ENCODE data around the gene MRPL2. TPM values are rescaled to one million over a fixed set of nuclear protein-coding genes. Genes with fewer than 3 reads are reported as not detected.

The MRPL2 gene
- total RNA-seq, 2 donors from 2014 or later = 7.4 to 10.6 TPM

- DNase-seq (ENCODE audit: low spot score) (no peak), ATAC-seq (ENCODE audit: insufficient number of reproducible peaks, low FRiP score, low read depth) (no peak)
- H3K4me1 ChIP-seq (ENCODE audit: control insufficient read depth in 1 of 2, low read depth in 2 of 2) = peaks cover 11 to 38% of the 10 kb centered on the region in 2 donors
- no peaks in the 10 kb centered on the region for H3K27me3 ChIP-seq (replicated peaks; ENCODE audit: insufficient read depth)
- peak overlapping the region; percentile 81 to 89 for H3K27ac ChIP-seq
- H3K9me3 ChIP-seq = no peaks in the 10 kb centered on the region
- peak overlapping the region; percentile 77 for H3K4me3 ChIP-seq
- no peak for TF ChIP-seq CTCF (IDR thresholded peaks at IDR 0.05)
- peaks cover 9% of the 10 kb centered on the region for H3K36me3 ChIP-seq
These were observed 4.9 kb downstream of the MRPL2 start for GRCh38 chr6:43054206-43054943.

GRCh38 chr6:43053545-43054205 is 5.6 kb downstream of the MRPL2 start, which contains the start of gene CUL7:
Gene CUL7 (minus strand): TSS chr6:43053851. CDS start chr6:43052788, 1,063 bp downstream.
- Histone ChIP-seq H3K36me3 (peaks cover 9% of the 10 kb centered on the region), H3K27me3 (replicated peaks; ENCODE audit: insufficient read depth) (no peaks in the 10 kb centered on the region), H3K9me3 (no peaks in the 10 kb centered on the region), H3K27ac (peak within 1 kb of the TSS; percentile 81 to 89), H3K4me1 (ENCODE audit: control insufficient read depth in 1 of 2, low read depth in 2 of 2) (peaks cover 10 to 34% of the 10 kb centered on the region in 2 donors), H3K4me3 (peak within 1 kb of the TSS; percentile 77)
- ATAC-seq (ENCODE audit: insufficient number of reproducible peaks, low FRiP score, low read depth) = peak; percentile 88
- TF ChIP-seq CTCF (IDR thresholded peaks at IDR 0.05) = no peak
- DNase-seq (ENCODE audit: low spot score) = peak; percentile 80

GRCh38 chr6:43052842-43053544 is 6.2 kb downstream of the MRPL2 start:
- H3K27me3 ChIP-seq (replicated peaks; ENCODE audit: insufficient read depth) = no peaks in the 10 kb centered on the region
- DNase-seq (ENCODE audit: low spot score) = no peak
- H3K4me3 ChIP-seq = peak overlapping the region; percentile 77
- peaks cover 5 to 28% of the 10 kb centered on the region in 2 donors for H3K4me1 ChIP-seq (ENCODE audit: control insufficient read depth in 1 of 2, low read depth in 2 of 2)
- ATAC-seq (ENCODE audit: insufficient number of reproducible peaks, low FRiP score, low read depth) = no peak
- H3K36me3 ChIP-seq = peaks cover 9% of the 10 kb centered on the region
- peak overlapping the region; percentile 81 to 89 for H3K27ac ChIP-seq
- TF ChIP-seq CTCF (IDR thresholded peaks at IDR 0.05) = no peak
- H3K9me3 ChIP-seq = no peaks in the 10 kb centered on the region

GRCh38 chr6:43052225-43052841 is 6.9 kb downstream of the MRPL2 start:
- no peaks in the 10 kb centered on the region for H3K27me3 ChIP-seq (replicated peaks; ENCODE audit: insufficient read depth)
- no peak for ATAC-seq (ENCODE audit: insufficient number of reproducible peaks, low FRiP score, low read depth)
- H3K27ac ChIP-seq = peak overlapping the region; percentile 81 to 89
- H3K4me3 ChIP-seq = no peak overlapping the region
- no peak for DNase-seq (ENCODE audit: low spot score)
- TF ChIP-seq CTCF (IDR thresholded peaks at IDR 0.05) = no peak
- H3K9me3 ChIP-seq = no peaks in the 10 kb centered on the region
- peaks cover 9% of the 10 kb centered on the region for H3K36me3 ChIP-seq
- peaks cover 5 to 27% of the 10 kb centered on the region in 2 donors for H3K4me1 ChIP-seq (ENCODE audit: control insufficient read depth in 1 of 2, low read depth in 2 of 2)

All from thoracic aorta (tissue), 2 donors.